Neural cell (in vitro differentiated cells): ENCODE data around the gene TRIB2. TPM values are rescaled to one million over a fixed set of nuclear protein-coding genes. Genes with fewer than 3 reads are reported as not detected.

Source experiments
- H2AFZ ChIP-seq: fragments of 200-600, 300-800 bp; sonication (generic), shearing (Covaris generic); 2 replicates; pipeline ENCODE4 v1.6.0; 2014; ENCODE audit warnings: low read depth, mild to moderate bottlenecking, antibody characterized with exemption, low read length, moderate library complexity
- H3F3A ChIP-seq: fragments of 200-600 bp; shearing (Covaris generic); 2 replicates; pipeline ENCODE4 v1.6.1; 2016; ENCODE audit warnings: mild to moderate bottlenecking, moderate library complexity, mixed read lengths, antibody characterized with exemption, low read length; ENCODE audit not compliant: insufficient read depth, poor library complexity, severe bottlenecking
- H3K27ac ChIP-seq: fragments of 200-600, 300-800 bp; sonication (generic), shearing (Covaris generic); 2 replicates; pipeline ENCODE4 v1.5.1; 2014; ENCODE audit warnings: mild to moderate bottlenecking, low read length, moderate library complexity
- H3K27me3 ChIP-seq: fragments of 300-800, 200-600 bp; sonication (generic), shearing (Covaris generic); 2 replicates; pipeline ENCODE4 v1.6.0; 2014; ENCODE audit warnings: mild to moderate bottlenecking, low read depth, low read length, moderate library complexity; ENCODE audit not compliant: insufficient read depth
- H3K36me3 ChIP-seq: fragments of 300-800, 200-600 bp; sonication (generic), shearing (Covaris generic); 2 replicates; pipeline ENCODE4 v1.5.1; 2014; ENCODE audit warnings: mild to moderate bottlenecking, antibody characterized with exemption, low read length, moderate library complexity; ENCODE audit not compliant: insufficient read depth
- H3K4me2 ChIP-seq: fragments of 300-800, 200-600 bp; sonication (generic), shearing (Covaris generic); 2 replicates; pipeline ENCODE4 v1.6.0; 2014; ENCODE audit warnings: mild to moderate bottlenecking, low read length
- H3K4me3 ChIP-seq: fragments of 300-800, 200-600 bp; sonication (generic), shearing (Covaris generic); 2 replicates; pipeline ENCODE4 v1.5.1; 2014; ENCODE audit warnings: mild to moderate bottlenecking, low read length, moderate library complexity
- H3K79me2 ChIP-seq: fragments of 200-600 bp; shearing (Covaris generic); replicated peaks from 2 replicates; pipeline ENCODE4 v1.6.0; 2014; ENCODE audit warnings: mild to moderate bottlenecking, low read length, moderate library complexity; ENCODE audit not compliant: insufficient read depth
- H3K9ac ChIP-seq: fragments of 300-800, 200-600 bp; sonication (generic), shearing (Covaris generic); 2 replicates; pipeline ENCODE4 v1.6.1; 2016; ENCODE audit warnings: mild to moderate bottlenecking, low read length, mixed read lengths
- H3K9me2 ChIP-seq: fragments of 200-600 bp; shearing (Covaris generic); 2 replicates; pipeline ENCODE4 v1.6.1; 2016; ENCODE audit warnings: mild to moderate bottlenecking, low read length, mixed read lengths; ENCODE audit not compliant: insufficient read depth
- H3K9me3 ChIP-seq: fragments of 200-600, 300-800 bp; sonication (generic), shearing (Covaris generic); 2 replicates; pipeline ENCODE4 v1.6.1; 2016; ENCODE audit warnings: mild to moderate bottlenecking, mixed run types, low read length, moderate library complexity, mixed read lengths
- H4K20me1 ChIP-seq: fragments of 200-600 bp; shearing (Covaris generic); 2 replicates; pipeline ENCODE4 v1.6.1; 2016; ENCODE audit warnings: mild to moderate bottlenecking, mixed run types; ENCODE audit not compliant: insufficient read depth
- CTCF ChIP-seq: fragments of 450-650 bp; IDR thresholded peaks from 2 replicates; pipeline ENCODE4 v1.5.1; 2014; ENCODE audit warnings: antibody characterized with exemption, mild to moderate bottlenecking, moderate library complexity; ENCODE audit not compliant: poor library complexity, severe bottlenecking
- EP300 ChIP-seq: fragments of 450-650 bp; conservative IDR thresholded peaks from 2 replicates; pipeline ENCODE4 v1.6.1; 2014; ENCODE audit warnings: antibody characterized with exemption, mild to moderate bottlenecking, moderate library complexity; ENCODE audit not compliant: poor library complexity, severe bottlenecking
- EZH2 ChIP-seq: fragments of 200-600, 300-800 bp; shearing (Covaris generic), sonication (generic); IDR thresholded peaks from 2 replicates; pipeline ENCODE4 v1.6.1; 2014; ENCODE audit warnings: antibody characterized with exemption, low read length, borderline replicate concordance, mild to moderate bottlenecking; ENCODE audit not compliant: insufficient read depth, poor library complexity, severe bottlenecking
- MXI1 ChIP-seq: fragments of 450-650 bp; conservative IDR thresholded peaks from 2 replicates; pipeline ENCODE4 v1.6.1; 2014; ENCODE audit warnings: antibody characterized with exemption, mild to moderate bottlenecking; ENCODE audit not compliant: poor library complexity, severe bottlenecking
- POLR2AphosphoS5 ChIP-seq: IDR thresholded peaks from 2 replicates; pipeline ENCODE4 v1.6.1; 2012
- RAD21 ChIP-seq: fragments of 450-650 bp; conservative IDR thresholded peaks from 2 replicates; pipeline ENCODE4 v1.6.1; 2014; ENCODE audit warnings: antibody characterized with exemption, mild to moderate bottlenecking, moderate library complexity
- REST ChIP-seq: IDR thresholded peaks from 2 replicates; pipeline ENCODE4 v1.6.1; 2012; ENCODE audit warnings: borderline replicate concordance
- SMC3 ChIP-seq: fragments of 450-650 bp; conservative IDR thresholded peaks from 2 replicates; pipeline ENCODE4 v1.6.1; 2014; ENCODE audit warnings: antibody characterized with exemption, mild to moderate bottlenecking, moderate library complexity; ENCODE audit not compliant: poor library complexity
- TAF1 ChIP-seq: IDR thresholded peaks from 2 replicates; pipeline ENCODE4 v1.6.1; 2012; ENCODE audit warnings: low read depth
- polyA plus RNA-seq: library from polyadenylated mRNA; depleted of rRNA; stranded (reverse); fragments of >200 nt; gene quantifications from 2 replicates; pipeline ENCODE4 v1.2.3, GENCODE V29; 2014

TRIB2 gene
- polyA plus RNA-seq, 1 donor from 2014 or later: 123 TPM

GRCh38 chr2:12778811-12779579, 62.3 kb downstream of the TRIB2 start:
- no peaks in the 10 kb centered on the region for H3K27me3 ChIP-seq

GRCh38 chr2:12781329-12781728, 64.6 kb downstream of the TRIB2 start:
- H3K27me3 ChIP-seq: no peaks in the 10 kb centered on the region
- H2AFZ ChIP-seq: no peak overlapping the region
- TF ChIP-seq REST (no peak), TAF1 (no peak), EZH2 (no peak)
- no peaks in the 10 kb centered on the region for H4K20me1 ChIP-seq
- H3K36me3 ChIP-seq: no peaks in the 10 kb centered on the region
- H3K4me2 ChIP-seq: no peak overlapping the region
- no peaks in the 10 kb centered on the region for H3F3A ChIP-seq
- no peaks in the 10 kb centered on the region for H3K9me2 ChIP-seq
- no peaks in the 10 kb centered on the region for H3K79me2 ChIP-seq
- H3K27ac ChIP-seq: no peak overlapping the region
- H3K9ac ChIP-seq: no peak overlapping the region
- no peak overlapping the region for H3K4me3 ChIP-seq
- no peaks in the 10 kb centered on the region for H3K9me3 ChIP-seq

More at GRCh38 chr2:12778811-12779579, 62.3 kb downstream of the TRIB2 start:
- no peaks in the 10 kb centered on the region for H3K79me2 ChIP-seq
- H3F3A ChIP-seq: no peaks in the 10 kb centered on the region
- H3K4me3 ChIP-seq: no peak overlapping the region
- H3K27ac ChIP-seq: no peak overlapping the region
- no peaks in the 10 kb centered on the region for H3K9me3 ChIP-seq
- H3K36me3 ChIP-seq: no peaks in the 10 kb centered on the region
- no peak overlapping the region for H3K4me2 ChIP-seq
- H3K9me2 ChIP-seq: no peaks in the 10 kb centered on the region
- H2AFZ ChIP-seq: no peak overlapping the region
- H4K20me1 ChIP-seq: no peaks in the 10 kb centered on the region
- TF ChIP-seq MXI1: no peak
- TF ChIP-seq EZH2: no peak
- TF ChIP-seq RAD21: no peak
- TF ChIP-seq CTCF: no peak
- TF ChIP-seq POLR2AphosphoS5: no peak
- TF ChIP-seq EP300: no peak
- TF ChIP-seq TAF1: no peak
- TF ChIP-seq REST: no peak
- no peak for TF ChIP-seq SMC3
- H3K9ac ChIP-seq: no peak overlapping the region
